ENCODE data around the gene TMEM51. TPM values are rescaled to one million over a fixed set of nuclear protein-coding genes. Genes with fewer than 3 reads are reported as not detected.

Gene TMEM51
- total RNA-seq, 4 donors from 2014 or later = 17.7 to 32.9 (median 22.9) TPM

DNA sequence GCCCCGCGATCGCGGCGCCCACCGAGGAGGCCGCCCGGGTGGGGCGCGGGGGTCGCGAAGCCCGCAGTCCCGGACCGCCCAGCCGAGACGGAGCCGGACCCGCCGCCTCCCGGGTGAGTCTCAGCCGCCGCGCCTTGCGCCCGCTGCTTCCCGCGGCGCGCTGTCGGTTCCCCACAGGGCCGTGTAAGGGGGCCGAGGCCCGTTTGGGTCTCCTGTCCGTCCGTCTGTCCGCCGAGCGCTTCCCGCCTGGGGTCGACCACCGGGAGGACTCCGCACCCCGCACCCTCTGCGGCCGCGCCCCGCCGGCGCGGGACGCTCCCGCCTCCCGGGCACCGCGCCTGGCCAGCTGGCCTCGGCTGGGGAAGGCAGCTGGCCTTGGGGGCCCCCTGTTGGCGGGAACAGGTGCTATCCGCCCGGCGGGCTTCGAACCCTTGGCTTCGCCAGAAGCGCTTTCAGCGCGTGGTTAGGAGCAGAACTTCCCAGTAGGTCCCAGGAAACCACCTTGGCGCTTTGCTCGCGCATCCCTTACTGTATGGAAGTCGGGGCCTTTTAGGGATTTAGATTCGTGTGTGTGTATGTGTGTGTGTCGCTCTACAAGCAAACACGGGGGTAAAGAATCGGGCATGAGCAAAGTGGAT, 414 bp downstream of the TMEM51 start:
- in situ Hi-C loops (cut with MboI; ENCODE audit: low pct_ligation_motif_present in 1 of 4, low pct_unique_long_range_greater_than_20kb in 1 of 4, low sequenced_read_pairs in 3 of 4) (loop anchor here in 2 of 4 donors (10.0 kb wide), 1 partner anchor 121 kb away; no protein-coding TSS in a partner anchor), intact Hi-C loops (cut with DNase I; ENCODE audit: low total_unique reads) (loop anchor here (5.0 kb wide), 2 partner anchors 58 to 118 kb away; no protein-coding TSS in a partner anchor)
- H3K4me1 ChIP-seq = peaks cover 7 to 57% (median 38%) of the 10 kb centered on the region in 4 donors
- H3K36me3 ChIP-seq = no peaks in the 10 kb centered on the region
- H3K9me3 ChIP-seq = no peaks in the 10 kb centered on the region
- peak overlapping the region; percentile 64 to 90 (median 77) for H3K4me3 ChIP-seq
- DNase-seq = peak; percentile 81
- TF ChIP-seq POLR2A (IDR thresholded peaks at IDR 0.05) (no peak), EP300 (IDR thresholded peaks at IDR 0.05; ENCODE audit: low read depth) (no peak), POLR2AphosphoS5 (IDR thresholded peaks at IDR 0.05) (peak in 2 of 3 donors; percentile 7 to 28)
- TF ChIP-seq, protein P1, sequence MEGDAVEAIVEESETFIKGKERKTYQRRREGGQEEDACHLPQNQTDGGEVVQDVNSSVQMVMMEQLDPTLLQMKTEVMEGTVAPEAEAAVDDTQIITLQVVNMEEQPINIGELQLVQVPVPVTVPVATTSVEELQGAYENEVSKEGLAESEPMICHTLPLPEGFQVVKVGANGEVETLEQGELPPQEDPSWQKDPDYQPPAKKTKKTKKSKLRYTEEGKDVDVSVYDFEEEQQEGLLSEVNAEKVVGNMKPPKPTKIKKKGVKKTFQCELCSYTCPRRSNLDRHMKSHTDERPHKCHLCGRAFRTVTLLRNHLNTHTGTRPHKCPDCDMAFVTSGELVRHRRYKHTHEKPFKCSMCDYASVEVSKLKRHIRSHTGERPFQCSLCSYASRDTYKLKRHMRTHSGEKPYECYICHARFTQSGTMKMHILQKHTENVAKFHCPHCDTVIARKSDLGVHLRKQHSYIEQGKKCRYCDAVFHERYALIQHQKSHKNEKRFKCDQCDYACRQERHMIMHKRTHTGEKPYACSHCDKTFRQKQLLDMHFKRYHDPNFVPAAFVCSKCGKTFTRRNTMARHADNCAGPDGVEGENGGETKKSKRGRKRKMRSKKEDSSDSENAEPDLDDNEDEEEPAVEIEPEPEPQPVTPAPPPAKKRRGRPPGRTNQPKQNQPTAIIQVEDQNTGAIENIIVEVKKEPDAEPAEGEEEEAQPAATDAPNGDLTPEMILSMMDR (IDR thresholded peaks at IDR 0.05) = peak; percentile 71 to 86 (median 77)
- H3K27me3 ChIP-seq = no peaks in the 10 kb centered on the region
- WGBS, 2 donors (ENCODE audit: low coverage in 1 of 2) = 14% methylated on average over 36 of the region's 74 CpGs; no CpG with 5 or more reads in 1 of the 2 donors
- peak overlapping the region; percentile 91 to 98 (median 96) for H3K27ac ChIP-seq

DNA sequence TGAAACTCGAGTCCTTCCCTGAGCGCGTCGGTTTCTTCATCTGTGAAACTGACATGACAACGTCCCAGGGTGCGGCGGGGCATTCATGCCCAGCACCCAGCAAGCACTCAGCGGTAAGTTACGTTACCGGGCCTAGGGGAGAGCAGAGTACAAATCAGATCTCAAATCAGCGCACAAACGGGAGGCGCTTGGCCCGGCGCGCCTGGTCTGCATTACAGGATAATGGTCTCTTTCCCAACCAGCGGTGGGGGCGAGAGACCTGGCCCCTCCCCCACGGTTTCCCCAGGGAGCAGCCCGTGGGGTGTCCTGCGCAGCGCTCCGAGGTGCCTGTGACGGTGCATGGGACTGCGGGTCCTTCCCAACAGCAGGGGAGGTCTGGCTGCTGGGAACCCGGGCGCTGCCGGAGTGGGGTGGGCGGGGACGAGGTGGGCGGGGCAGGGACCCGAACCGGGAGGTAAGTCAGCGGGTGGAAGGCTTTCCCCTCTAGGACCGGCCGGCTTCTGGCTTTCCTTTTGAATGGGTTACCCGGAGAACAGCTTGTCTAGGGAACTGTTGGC, 1.0 kb downstream of the TMEM51 start:
- Histone ChIP-seq H3K27ac (peak overlapping the region; percentile 91 to 98 (median 96)), H3K36me3 (no peaks in the 10 kb centered on the region), H3K4me3 (peak overlapping the region; percentile 64 to 90 (median 77)), H3K9me3 (no peaks in the 10 kb centered on the region), H3K4me1 (peaks cover 7 to 63% (median 42%) of the 10 kb centered on the region in 4 donors), H3K27me3 (no peaks in the 10 kb centered on the region)
- TF ChIP-seq POLR2A (IDR thresholded peaks at IDR 0.05) (no peak), POLR2AphosphoS5 (IDR thresholded peaks at IDR 0.05) (no peak), EP300 (IDR thresholded peaks at IDR 0.05; ENCODE audit: low read depth) (no peak)
- TF ChIP-seq, protein P1 (IDR thresholded peaks at IDR 0.05) = no peak
- 13% methylated on average over 25 of the region's 37 CpGs; no CpG with 5 or more reads in 1 of the 2 donors for WGBS, 2 donors (ENCODE audit: low coverage in 1 of 2)
- intact Hi-C loops (cut with DNase I; ENCODE audit: low total_unique reads) (loop anchor here (5.0 kb wide), 2 partner anchors 58 to 118 kb away; no protein-coding TSS in a partner anchor), in situ Hi-C loops (cut with MboI; ENCODE audit: low pct_ligation_motif_present in 1 of 4, low pct_unique_long_range_greater_than_20kb in 1 of 4, low sequenced_read_pairs in 3 of 4) (loop anchor here in 2 of 4 donors (10.0 kb wide), 1 partner anchor 120 kb away; no protein-coding TSS in a partner anchor)
- DNase-seq = peak; percentile 49

DNA sequence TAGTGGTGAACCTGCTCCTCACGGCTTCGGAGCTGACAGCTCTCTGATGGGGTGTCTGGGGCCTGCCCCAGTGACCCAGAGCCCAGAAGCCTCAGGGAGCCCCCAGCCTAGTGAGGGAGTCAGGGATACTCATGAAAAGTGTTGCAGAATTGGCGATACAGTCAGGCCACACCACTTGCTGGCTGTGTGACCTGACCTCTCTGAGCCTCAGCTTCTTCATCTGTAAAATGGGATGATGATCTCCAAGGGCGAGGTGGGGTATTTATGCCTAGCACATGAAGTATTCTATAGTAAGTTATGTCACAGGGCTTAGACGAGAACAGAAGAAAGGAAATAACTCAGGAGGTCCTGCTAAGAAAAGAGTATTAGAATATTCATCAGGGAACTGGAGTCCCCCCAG, 1.6 kb downstream of the TMEM51 start:
- Histone ChIP-seq H3K36me3 (no peaks in the 10 kb centered on the region), H3K27ac (peak overlapping the region; percentile 91 to 98 (median 96)), H3K9me3 (no peaks in the 10 kb centered on the region), H3K27me3 (no peaks in the 10 kb centered on the region), H3K4me1 (peaks cover 7 to 69% (median 44%) of the 10 kb centered on the region in 4 donors), H3K4me3 (peak overlapping the region in 1 of 4 donors; percentile 72)
- in situ Hi-C loops (cut with MboI; ENCODE audit: low pct_ligation_motif_present in 1 of 4, low pct_unique_long_range_greater_than_20kb in 1 of 4, low sequenced_read_pairs in 3 of 4) (loop anchor here in 2 of 4 donors (10.0 kb wide), 1 partner anchor 120 kb away; no protein-coding TSS in a partner anchor), intact Hi-C loops (cut with DNase I; ENCODE audit: low total_unique reads) (no loop called here)
- no peak for DNase-seq
- TF ChIP-seq POLR2A (IDR thresholded peaks at IDR 0.05) (no peak), EP300 (IDR thresholded peaks at IDR 0.05; ENCODE audit: low read depth) (no peak), POLR2AphosphoS5 (IDR thresholded peaks at IDR 0.05) (no peak)
- TF ChIP-seq, protein P1 (IDR thresholded peaks at IDR 0.05) = no peak
- 67 to 82% methylated on average over 3 to 5 of the region's 5 CpGs for WGBS, 2 donors (ENCODE audit: low coverage in 1 of 2)

Measured in transverse colon (tissue), 4 donors.